ENCODE results near the gene CHST3.
"Not testable (repeated sequence)": the region's sequence is repeated elsewhere in the genome, so short reads cannot be mapped to it uniquely, and the experiment has no call there.

CHST3 gene

GRCh38 chr10:72030762-72031543, 66.8 kb downstream of the CHST3 start:
- TF ChIP-seq, protein P1, sequence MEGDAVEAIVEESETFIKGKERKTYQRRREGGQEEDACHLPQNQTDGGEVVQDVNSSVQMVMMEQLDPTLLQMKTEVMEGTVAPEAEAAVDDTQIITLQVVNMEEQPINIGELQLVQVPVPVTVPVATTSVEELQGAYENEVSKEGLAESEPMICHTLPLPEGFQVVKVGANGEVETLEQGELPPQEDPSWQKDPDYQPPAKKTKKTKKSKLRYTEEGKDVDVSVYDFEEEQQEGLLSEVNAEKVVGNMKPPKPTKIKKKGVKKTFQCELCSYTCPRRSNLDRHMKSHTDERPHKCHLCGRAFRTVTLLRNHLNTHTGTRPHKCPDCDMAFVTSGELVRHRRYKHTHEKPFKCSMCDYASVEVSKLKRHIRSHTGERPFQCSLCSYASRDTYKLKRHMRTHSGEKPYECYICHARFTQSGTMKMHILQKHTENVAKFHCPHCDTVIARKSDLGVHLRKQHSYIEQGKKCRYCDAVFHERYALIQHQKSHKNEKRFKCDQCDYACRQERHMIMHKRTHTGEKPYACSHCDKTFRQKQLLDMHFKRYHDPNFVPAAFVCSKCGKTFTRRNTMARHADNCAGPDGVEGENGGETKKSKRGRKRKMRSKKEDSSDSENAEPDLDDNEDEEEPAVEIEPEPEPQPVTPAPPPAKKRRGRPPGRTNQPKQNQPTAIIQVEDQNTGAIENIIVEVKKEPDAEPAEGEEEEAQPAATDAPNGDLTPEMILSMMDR (IDR thresholded peaks at IDR 0.05): no peak

DNA sequence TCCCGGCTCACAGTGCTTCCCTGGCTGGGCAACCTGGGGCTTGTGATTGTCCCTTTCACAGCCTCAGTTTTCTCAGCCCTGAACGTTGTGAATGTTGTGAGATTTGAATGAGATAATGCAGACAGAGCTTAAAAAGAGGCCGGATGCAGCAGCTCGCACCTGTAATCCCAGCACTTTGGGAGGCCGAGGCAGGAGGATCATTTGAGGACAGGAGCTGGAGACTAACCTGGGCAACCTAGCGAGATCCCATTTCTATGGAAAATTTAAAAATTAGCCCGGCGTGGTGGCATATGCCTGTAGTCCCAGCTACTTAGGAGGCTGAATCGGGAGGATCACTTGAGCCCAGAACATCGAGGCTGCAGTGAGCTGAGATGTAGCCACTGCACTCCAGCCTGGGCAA, 67.5 kb downstream of the CHST3 start:
- no peak overlapping the region for H3K27ac Mint-ChIP-seq
- H3K4me1 Mint-ChIP-seq: peaks cover 94% of the 10 kb centered on the region
- H3K4me3 Mint-ChIP-seq: no peak overlapping the region
- TF ChIP-seq, protein P1 (IDR thresholded peaks at IDR 0.05): no peak
- H3K27me3 Mint-ChIP-seq (ENCODE audit: low read depth, poor library complexity): peaks cover 2% of the 10 kb centered on the region
- H3K36me3 Mint-ChIP-seq (ENCODE audit: low read depth): no peaks in the 10 kb centered on the region
- DNase-seq: no peak
- peaks cover 5% of the 10 kb centered on the region for H3K9me3 Mint-ChIP-seq

More at GRCh38 chr10:72030762-72031543, 66.8 kb downstream of the CHST3 start:
- Mint-ChIP-seq H3K9me3 (peaks cover 5% of the 10 kb centered on the region), H3K27ac (peak overlapping the region; percentile 98), H3K4me3 (peak overlapping the region; percentile 44), H3K36me3 (ENCODE audit: low read depth) (no peaks in the 10 kb centered on the region), H3K27me3 (ENCODE audit: low read depth, poor library complexity) (peaks cover 2% of the 10 kb centered on the region), H3K4me1 (peaks cover 96% of the 10 kb centered on the region)
- DNase-seq: peak; percentile 22

DNA sequence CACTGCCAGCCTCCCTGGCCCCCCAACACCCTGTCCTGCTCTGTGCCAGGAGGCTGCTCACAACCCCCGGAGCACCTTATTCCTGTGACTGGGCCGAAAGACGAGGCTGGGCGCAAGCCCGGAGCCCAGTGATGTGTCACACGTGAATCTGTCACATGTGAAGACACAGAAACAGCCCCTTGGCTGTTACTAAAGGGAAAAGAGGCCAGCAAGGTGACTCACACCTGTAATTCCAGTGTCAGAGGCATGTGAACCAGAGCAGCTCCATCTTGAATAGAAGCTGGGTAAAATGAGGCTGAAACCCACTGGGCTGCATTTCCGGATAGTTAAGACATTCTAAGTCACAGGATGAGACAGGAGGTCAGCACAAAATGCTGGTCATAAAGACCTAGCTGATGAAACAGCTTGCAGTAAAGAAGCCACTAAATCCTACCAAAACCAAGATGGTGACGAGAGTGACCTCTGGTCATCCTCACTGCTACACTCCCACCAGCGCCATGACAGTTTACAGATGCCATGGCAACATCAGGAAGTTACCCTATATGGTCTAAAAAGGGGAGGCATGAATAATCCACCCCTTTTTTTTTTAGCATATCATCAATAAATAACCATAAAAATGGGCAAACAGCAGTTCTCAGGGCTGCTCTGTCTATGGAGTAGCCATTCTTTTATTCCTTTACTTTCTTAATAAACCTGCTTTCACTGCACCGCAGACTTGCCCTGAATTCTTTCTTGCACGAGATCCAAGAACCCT, 68.4 kb downstream of the CHST3 start:
- not testable (repeated sequence) for H3K27me3 Mint-ChIP-seq (ENCODE audit: low read depth, poor library complexity); H3K4me3 Mint-ChIP-seq; H3K36me3 Mint-ChIP-seq (ENCODE audit: low read depth); DNase-seq; H3K9me3 Mint-ChIP-seq
- Mint-ChIP-seq H3K4me1 (peaks cover 94% of the 10 kb centered on the region), H3K27ac (peak overlapping the region; percentile 39)

- DNase-seq: peak; percentile 24
- Mint-ChIP-seq H3K27ac (peak overlapping the region; percentile 97), H3K9me3 (no peaks in the 10 kb centered on the region), H3K4me1 (peaks cover 93% of the 10 kb centered on the region), H3K4me3 (peak overlapping the region; percentile 15), H3K36me3 (ENCODE audit: low read depth) (no peaks in the 10 kb centered on the region), H3K27me3 (ENCODE audit: low read depth, poor library complexity) (peaks cover 2% of the 10 kb centered on the region)
- TF ChIP-seq, protein P1 (IDR thresholded peaks at IDR 0.05): no peak
Measured at GRCh38 chr10:72034040-72034499, 69.9 kb downstream of the CHST3 start.

DNA sequence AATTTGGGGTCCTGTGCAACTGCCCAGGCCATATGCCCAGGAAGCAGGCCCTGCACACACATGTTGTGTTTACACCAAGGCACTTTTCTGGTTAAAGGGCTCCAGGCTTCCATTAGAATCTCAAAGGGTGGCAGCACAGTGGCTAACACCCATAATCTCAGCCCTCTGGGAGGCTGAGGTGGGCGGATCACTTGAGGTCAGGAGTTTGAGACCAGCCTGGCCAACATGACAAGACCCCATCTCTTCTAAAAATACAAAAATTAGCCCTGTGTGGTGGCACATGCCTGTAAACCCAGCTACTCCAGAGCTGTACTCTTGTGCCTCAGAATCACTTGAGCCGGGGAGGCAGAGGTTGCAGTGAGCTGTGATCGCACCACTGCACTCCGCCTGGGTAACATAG, 70.6 kb downstream of the CHST3 start:
- H3K4me1 Mint-ChIP-seq: peaks cover 93% of the 10 kb centered on the region
- peak overlapping the region; percentile 16 for H3K4me3 Mint-ChIP-seq
- H3K27ac Mint-ChIP-seq: peak overlapping the region; percentile 97
- H3K36me3 Mint-ChIP-seq (ENCODE audit: low read depth): no peaks in the 10 kb centered on the region
- TF ChIP-seq, protein P1 (IDR thresholded peaks at IDR 0.05): no peak
- H3K27me3 Mint-ChIP-seq (ENCODE audit: low read depth, poor library complexity): peaks cover 2% of the 10 kb centered on the region
- no peak for DNase-seq
- no peaks in the 10 kb centered on the region for H3K9me3 Mint-ChIP-seq

DNA sequence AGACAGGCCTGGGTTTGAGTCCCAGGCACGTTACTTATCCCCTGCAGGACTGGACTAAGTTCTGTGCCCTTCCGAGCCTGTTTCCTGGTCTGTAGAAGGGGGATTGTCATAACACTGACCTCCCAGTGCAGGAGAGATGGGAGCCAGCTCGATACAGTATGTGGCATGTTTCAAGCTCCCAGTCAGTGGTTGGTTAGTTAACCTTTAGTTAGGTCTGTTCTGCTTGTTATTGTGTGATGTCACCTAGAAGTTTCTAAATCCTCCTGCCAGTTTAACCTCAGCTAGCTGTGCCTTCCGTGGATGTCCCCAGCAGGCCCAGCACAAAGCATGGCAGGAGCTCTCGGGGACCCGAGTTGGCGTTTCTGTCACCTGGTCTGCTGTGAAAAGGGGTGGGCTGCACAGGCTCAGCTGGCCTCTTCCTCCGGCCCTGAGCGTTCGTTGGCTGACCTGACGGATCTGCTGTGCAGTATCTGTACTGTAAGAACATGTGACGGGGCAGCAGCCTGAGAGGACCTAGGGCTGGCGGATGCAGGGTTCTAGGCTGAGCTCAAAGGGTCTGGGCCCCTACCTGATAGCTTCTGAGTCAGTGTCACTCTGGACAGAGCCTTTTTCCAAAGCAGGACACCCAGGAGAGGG, 71.2 kb downstream of the CHST3 start:
- TF ChIP-seq, protein P1 (IDR thresholded peaks at IDR 0.05): no peak

More for the DNA sequence above, 71.2 kb downstream of the CHST3 start:
- H3K9me3 Mint-ChIP-seq: no peaks in the 10 kb centered on the region
- H3K4me1 Mint-ChIP-seq: peaks cover 89% of the 10 kb centered on the region
- H3K27me3 Mint-ChIP-seq (ENCODE audit: low read depth, poor library complexity): no peaks in the 10 kb centered on the region
- peak overlapping the region; percentile 7 for H3K27ac Mint-ChIP-seq
- DNase-seq: no peak
- H3K4me3 Mint-ChIP-seq: peak overlapping the region; percentile 16
- no peaks in the 10 kb centered on the region for H3K36me3 Mint-ChIP-seq (ENCODE audit: low read depth)
